Measurements from ENCODE around the gene EHD2.

GRCh38 chr19:47694466-47695273 lies 18.6 kb upstream of the EHD2 start:
- no peak for TF ChIP-seq CTCF (conservative IDR thresholded peaks at IDR 0.05; ENCODE audit: low read depth, low read length)
- no peak for TF ChIP-seq EZH2 (IDR thresholded peaks at IDR 0.05; ENCODE audit: low read length, unreplicated experiment)
- no peak for TF ChIP-seq EZH2phosphoT487 (IDR thresholded peaks at IDR 0.05; ENCODE audit: borderline replicate concordance, low read length)
